ENCODE results near the gene BLMH.

DNA sequence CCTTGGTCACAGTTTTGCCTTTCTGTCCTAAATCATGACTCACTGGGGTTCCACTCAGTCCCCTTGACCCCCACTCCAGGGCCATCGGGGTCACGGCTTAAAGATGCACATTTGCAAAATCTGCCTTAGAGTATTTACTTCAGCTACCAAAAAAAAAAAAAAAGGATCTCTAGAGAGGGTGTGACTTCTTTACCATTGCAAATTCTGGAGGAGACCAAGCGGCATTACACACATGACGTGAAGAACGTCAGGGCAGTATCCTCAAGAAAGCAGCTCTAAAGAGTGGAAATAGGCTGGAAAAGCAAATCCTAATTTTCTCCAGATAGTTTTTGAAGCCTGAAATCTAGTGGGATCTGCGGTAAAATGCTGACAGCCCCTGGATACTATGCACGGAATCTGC, 81.8 kb downstream of the BLMH start:
- TF ChIP-seq, protein P1, sequence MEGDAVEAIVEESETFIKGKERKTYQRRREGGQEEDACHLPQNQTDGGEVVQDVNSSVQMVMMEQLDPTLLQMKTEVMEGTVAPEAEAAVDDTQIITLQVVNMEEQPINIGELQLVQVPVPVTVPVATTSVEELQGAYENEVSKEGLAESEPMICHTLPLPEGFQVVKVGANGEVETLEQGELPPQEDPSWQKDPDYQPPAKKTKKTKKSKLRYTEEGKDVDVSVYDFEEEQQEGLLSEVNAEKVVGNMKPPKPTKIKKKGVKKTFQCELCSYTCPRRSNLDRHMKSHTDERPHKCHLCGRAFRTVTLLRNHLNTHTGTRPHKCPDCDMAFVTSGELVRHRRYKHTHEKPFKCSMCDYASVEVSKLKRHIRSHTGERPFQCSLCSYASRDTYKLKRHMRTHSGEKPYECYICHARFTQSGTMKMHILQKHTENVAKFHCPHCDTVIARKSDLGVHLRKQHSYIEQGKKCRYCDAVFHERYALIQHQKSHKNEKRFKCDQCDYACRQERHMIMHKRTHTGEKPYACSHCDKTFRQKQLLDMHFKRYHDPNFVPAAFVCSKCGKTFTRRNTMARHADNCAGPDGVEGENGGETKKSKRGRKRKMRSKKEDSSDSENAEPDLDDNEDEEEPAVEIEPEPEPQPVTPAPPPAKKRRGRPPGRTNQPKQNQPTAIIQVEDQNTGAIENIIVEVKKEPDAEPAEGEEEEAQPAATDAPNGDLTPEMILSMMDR (IDR thresholded peaks at IDR 0.05): no peak
- TF ChIP-seq EZH2phosphoT487 (IDR thresholded peaks at IDR 0.05) (no peak), EZH2 (IDR thresholded peaks at IDR 0.05) (no peak)
